ENCODE measurements around the gene ZNF318.
A peak's percentile ranks its signal among the peaks of the same experiment; 100 is the strongest.
"Not testable (repeated sequence)": the region's sequence is repeated elsewhere in the genome, so short reads cannot be mapped to it uniquely, and the experiment has no call there.

Gene ZNF318

DNA sequence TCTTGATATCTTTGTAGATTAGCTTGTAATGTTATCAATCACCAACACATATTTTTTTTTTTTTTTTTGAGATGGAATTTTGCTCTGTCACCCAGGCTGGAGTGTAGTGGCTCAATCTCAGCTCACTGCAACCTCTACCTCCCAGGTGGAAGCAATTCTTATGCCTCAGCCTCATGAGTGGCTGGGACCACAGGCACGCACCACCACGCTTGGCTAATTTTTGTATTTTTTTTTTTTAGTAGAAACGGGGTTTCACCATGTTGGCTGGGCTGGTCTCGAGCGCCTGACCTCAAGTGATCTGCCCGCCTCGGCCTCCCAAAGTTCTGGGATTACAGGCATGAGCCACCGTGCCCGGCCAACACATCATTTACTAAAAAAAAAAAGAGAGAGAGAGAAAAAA lies 11.4 kb upstream of the ZNF318 start:
- not testable (repeated sequence) for DNase-seq

- DNase-seq: no peak
Observed at GRCh38 chr6:43378631-43379030, 9.2 kb upstream of the ZNF318 start.

DNA sequence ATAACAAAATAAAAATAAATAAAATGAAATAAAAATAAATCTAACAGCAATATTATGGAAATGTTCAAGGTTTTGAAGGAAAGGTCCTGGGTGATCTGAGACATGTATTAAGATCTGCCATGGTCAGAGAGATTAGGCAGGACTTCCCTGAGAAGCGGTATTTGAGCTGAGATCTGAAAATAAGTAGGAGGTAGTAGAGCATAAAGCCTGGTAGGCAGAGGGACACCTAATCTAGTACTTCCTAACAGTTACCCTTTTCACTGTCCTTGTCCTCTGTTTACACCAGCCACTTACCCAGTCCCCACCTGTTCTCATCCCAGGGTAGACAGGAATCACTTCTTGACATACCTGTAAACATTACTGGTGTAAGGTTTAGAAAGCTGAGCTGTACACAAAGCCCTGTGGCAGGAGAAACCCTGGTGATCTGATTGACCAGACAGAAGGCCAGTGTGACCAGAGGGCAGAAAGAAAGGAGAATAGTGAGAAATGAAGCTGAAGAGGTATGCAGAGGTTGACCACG lies 8.3 kb upstream of the ZNF318 start:
- DNase-seq: no peak

DNA sequence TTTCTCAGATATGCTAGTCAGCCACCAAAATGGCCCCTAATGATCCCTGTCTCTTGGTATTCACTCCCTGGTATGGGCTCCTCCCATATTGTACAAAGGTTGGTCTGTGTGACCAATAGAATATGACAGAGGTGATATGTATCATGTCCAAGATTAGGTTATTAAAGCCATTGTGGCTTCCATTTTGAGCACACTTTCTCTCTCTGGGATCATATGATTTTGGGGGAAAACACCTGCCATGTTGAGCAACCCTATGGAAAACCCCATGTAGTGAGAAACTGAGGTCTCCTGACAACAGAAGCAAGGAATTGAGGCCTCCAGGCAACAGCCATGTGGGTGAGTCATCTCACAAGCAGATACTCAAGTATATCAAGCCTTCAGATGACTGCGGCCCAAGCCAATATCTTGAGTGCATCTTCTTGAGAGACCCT lies 7.1 kb upstream of the ZNF318 start:
- no peak for DNase-seq

- DNase-seq: no peak
Observed at GRCh38 chr6:43375693-43376092, 6.2 kb upstream of the ZNF318 start.

GRCh38 chr6:43373252-43373875 lies 3.9 kb upstream of the ZNF318 start:
- no peak for DNase-seq

DNA sequence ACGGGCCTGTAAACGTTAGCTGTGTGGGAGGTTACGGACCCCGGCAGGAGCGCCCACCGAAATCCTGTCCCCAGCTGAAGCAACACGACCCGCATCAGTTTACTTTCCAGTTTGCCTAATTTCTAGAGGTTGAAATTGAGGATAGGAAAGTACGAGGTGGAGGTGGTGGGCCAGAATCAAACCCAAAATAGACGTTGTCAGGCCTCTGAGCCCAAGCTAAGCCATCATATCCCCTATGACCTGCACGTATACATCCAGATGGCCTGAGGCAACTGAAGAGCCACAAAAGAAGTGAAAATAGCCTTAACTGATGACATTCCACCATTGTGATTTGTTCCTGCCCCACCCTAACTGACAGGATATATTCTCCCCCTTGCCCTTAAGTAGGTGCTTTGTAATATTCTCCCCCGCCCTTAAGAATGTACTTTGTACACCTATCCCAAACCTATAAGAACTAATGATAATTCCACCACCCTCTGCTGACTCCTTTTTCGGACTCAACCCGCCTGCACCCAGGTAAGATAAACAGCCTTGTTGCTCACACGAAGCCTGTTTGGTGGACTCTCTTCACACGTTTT lies 645 bp upstream of the ZNF318 start:
- DNase-seq: not testable (repeated sequence)

- DNase-seq: peak; percentile 5
Observed at GRCh38 chr6:43368259-43369160, 937 bp downstream of the ZNF318 start.

DNA sequence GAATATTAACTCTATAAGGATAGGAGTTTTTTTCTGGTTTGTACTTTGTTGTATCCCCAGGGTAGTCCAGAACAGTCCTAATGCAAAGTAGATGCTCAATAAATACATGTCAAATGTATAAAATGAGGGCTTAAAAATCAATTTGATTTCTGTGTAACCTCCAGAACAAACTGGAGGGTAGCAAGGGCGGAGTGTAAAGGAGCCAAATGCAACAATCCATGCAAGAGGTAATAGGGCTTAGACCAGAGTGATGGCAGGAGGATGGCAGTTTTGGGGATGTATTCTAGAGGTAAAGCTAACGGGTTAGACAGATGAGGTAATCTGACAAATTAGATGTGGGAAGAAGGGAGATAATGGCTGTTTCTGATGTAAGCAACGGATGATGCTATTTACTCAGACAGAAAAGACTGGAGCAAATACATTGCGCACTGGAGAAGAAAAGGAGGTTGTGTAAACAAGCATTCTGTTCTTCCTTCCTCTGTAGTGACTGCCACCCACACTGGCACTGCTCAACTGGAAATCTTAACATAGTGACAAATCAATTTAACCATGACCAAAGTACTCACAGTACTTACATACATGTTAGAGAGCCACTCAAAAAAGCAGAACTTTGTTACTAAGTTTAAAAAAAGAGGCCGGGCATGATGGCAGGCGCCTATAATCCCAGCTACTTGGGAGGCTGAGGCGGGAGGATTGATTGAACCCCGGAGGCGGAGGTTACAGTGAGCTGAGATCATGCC lies 2.0 kb downstream of the ZNF318 start:
- no peak for DNase-seq

DNA sequence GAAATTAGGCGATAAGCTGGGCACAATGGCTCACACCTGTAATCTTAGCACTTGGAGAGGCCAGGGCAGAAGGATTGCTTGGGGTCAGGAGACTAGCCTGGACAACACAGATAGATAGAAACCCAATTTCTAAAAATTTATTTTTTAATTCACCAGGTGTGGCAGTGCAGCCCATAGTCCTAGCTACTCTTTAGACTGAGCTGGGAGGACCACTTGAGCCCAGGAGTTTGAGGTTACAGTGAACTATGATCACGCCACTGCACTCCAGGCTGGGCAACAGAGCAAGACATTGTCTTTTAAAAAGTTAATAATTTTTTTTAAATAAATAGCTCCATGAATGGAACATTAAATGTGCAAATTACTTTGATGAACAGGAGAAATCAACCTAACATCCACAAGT lies 8.2 kb downstream of the ZNF318 start:
- DNase-seq: no peak

DNA sequence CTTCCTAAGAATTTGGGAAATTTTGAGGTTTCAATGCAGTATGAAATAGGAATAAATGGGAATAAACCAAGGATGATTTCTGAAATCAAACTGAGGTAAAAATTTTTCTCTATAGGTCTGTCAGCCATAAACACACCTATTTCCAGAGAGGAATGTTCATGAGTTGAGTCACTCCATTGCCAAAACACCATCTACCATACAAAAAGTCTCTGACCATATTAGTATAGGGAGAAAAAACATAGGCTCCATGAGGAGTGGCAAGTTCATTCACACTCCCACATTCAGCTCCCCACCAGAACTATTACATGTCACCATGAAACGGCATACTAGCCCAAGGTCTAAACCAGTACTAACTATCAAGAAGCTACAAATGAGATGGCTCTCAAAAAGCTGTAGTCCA lies 9.6 kb downstream of the ZNF318 start:
- DNase-seq: no peak

DNA sequence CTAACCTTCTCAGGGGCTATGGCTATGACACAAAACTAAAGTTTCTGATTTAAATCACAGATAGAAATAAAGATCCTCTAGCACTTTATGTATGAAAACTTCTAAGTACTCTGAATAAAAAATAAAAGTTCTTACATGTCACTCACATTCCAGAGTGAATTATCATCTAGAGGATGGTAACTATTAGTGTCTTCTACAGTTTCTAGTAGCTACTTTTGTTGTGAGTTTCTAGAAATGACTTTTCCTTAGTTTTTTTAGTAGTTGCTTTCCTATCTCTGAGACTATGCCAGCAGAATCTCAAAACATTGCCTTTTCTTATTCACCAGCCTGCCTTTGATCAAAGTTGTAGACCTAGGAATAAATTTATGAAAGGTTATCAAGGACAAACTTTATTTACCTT lies 10.1 kb downstream of the ZNF318 start:
- no peak for DNase-seq

- DNase-seq: no peak
Observed at GRCh38 chr6:43355862-43356590, 13.4 kb downstream of the ZNF318 start.

DNA sequence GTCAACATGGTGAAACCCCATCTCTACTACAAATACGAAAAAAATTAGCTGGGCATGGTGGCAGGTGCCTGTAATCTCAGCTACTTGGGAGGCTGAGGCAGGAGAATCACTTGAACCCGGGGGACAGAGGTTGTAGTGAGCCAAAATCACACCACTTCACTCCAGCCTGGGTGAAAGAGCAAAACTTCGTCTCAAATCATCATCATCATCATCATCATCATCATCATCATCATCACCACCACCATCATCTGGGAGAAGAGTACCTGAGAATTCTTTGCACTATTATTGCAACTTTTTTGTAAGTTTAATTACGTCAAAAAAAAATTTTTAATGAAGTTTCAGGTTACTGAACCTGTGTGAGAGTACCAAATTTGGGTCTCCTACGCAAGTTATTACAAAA lies 17.5 kb downstream of the ZNF318 start:
- not testable (repeated sequence) for DNase-seq

DNA sequence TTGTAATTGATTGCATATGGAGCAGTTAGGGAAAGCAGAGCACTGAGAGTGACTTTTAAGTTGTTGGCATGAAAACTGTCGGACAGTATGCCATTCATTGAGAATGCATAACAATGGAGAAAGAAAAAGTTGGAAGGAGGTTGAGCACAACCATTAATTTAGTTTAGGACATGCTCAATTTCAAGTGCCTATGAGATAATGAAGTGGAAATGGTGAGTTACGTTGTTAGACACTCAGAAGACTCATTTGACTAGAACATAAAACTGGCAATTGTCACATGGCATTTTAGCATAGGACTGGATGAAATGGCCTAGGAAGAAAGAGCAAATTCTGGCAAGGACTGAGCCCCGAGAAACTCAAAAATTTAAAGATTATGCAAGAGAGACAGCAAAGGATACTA lies 22.0 kb downstream of the ZNF318 start:
- no peak for DNase-seq

DNA sequence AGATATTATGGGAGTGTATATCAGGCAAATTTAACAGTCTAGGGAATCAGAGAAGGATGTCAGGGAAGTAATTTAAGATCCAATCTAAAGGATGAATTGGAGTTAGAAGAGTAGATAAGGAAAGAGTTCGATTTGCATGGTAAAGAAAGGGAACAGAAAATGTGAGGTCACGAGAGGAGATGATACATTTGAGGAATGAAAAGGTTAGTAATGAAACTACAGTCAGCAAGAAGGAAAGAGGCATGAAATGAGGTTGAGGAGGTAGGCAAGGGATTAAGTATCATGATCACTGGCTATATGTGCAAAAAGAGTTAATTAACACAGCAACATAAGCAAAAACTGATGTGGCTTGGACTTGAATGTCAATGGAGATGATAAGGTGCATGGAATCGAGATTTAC lies 22.4 kb downstream of the ZNF318 start:
- DNase-seq: no peak

- DNase-seq: not testable (repeated sequence)
Observed at GRCh38 chr6:43346243-43346642, 23.2 kb downstream of the ZNF318 start.

- no peak for DNase-seq
Observed at GRCh38 chr6:43339168-43339567, 30.3 kb downstream of the ZNF318 start.

- no peak for DNase-seq
Observed at GRCh38 chr6:43338243-43338642, 31.2 kb downstream of the ZNF318 start.

GRCh38 chr6:43336382-43336781 lies 33.1 kb downstream of the ZNF318 start:
- no peak for DNase-seq

GRCh38 chr6:43335469-43335868 lies 34.0 kb downstream of the ZNF318 start:
- no peak for DNase-seq

DNA sequence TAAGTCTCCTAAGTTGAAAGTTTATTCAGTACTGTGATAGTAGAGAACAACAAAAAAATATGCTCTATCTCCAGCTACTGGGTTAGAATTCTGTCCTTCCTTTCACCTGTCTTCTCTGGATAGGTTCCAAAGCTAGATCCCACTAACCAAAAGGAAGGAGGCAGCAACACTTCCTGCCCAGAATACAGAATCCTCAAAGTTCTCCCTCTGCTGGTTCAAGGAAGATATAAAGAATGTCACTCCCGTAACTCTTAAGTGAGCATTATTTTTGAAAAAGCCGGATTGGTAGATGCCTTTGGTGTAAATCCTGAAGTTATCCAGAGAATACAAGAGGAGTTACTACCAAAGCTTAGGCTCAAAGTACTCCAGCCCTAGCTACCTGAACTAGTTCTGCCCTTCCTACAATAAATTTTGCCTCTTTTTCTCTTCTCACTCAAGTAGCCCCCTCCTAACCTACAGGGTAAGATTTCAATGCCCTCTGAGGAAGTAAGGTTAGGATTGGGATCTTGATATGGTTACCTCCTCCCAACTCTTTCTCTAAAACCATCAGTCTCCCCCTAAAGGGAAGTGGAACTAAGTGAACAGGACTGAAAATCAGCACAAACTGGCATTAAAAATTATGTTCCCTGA lies 34.9 kb downstream of the ZNF318 start:
- DNase-seq: no peak

Measured in effector CD8-positive, alpha-beta T cell (primary cell).